Spleen (tissue), 7 donors: ENCODE data around the gene PIAS4.

ENCODE experiments used
- CTCF ChIP-seq, 11 experiments: fragments of 200-600 bp in 7 of 11; fragments of 450-650 bp in 4 of 11; sonication (generic) in 4 of 11; IDR thresholded peaks in 8 of 11; conservative IDR thresholded peaks in 3 of 11; 1 replicate in 7 of 11; 2 replicates in 4 of 11; pipeline versions ENCODE4 v1.4.0 to v1.8.0; 2016 to 2021; ENCODE audit warnings: antibody characterized with exemption in 11 of 11, inconsistent platforms in 4 of 11, mild to moderate bottlenecking in 1 of 11
- POLR2AphosphoS5 ChIP-seq, 3 donors: sonication (generic); formaldehyde crosslinking; IDR thresholded peaks; one replicate each; pipeline ENCODE4 v1.5.1; 2017; ENCODE audit warnings: antibody characterized with exemption in 3 of 3
- donor health status: DM: no; HTN: no; CAD: no; lungs with moderate emphysema.
- donor health status: DM: no; HTN: no; CAD: no.
- donor health status: DM: no; HTN: no; CAD: no.

- TF ChIP-seq CTCF (IDR thresholded peaks at IDR 0.05 in 8 of 11, conservative IDR thresholded peaks at IDR 0.05 in 3 of 11) = no peak
- peak in 2 of 3 donors; percentile 39 to 73 for TF ChIP-seq POLR2AphosphoS5 (IDR thresholded peaks at IDR 0.05)
Observed at GRCh38 chr19:3982701-3983541, 24.6 kb upstream of the PIAS4 start.
